Measurements from ENCODE around the gene TXNDC5.

DNA sequence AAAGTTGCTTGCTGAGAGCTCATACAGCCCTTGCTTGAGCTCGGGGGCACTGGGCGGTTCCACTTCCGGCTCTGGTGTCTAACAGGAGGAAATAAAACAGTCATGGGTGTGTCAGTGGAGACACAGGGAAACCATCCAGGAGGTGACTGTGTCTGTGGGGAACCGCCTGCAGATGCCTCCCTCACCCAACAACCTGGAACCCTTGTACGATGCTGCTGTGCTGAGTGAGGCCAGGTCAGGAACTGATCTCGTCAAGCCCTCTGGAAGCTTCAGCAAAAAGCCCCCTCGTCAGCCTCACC lies 15.5 kb downstream of the TXNDC5 start:
- TF ChIP-seq JUN (IDR thresholded peaks at IDR 0.05; ENCODE audit: borderline replicate concordance, insufficient read depth, insufficient read length, low read depth) (no peak), POLR2AphosphoS5 (IDR thresholded peaks at IDR 0.05; ENCODE audit: insufficient read depth, low read depth, low read length) (no peak), GATA2 (IDR thresholded peaks at IDR 0.05; ENCODE audit: insufficient read depth, insufficient read length, low read depth, low read length) (no peak), POLR2A (IDR thresholded peaks at IDR 0.05; ENCODE audit: low read depth, low read length) (peak; percentile 50), EZH2 (IDR thresholded peaks at IDR 0.05; ENCODE audit: borderline replicate concordance, low read depth, low read length, severe bottlenecking) (no peak), MYC (IDR thresholded peaks at IDR 0.05; ENCODE audit: low read depth, low read length) (no peak), FOS (IDR thresholded peaks at IDR 0.05; ENCODE audit: borderline replicate concordance, insufficient read depth, low read length) (no peak)
- TF ChIP-seq, protein P1, sequence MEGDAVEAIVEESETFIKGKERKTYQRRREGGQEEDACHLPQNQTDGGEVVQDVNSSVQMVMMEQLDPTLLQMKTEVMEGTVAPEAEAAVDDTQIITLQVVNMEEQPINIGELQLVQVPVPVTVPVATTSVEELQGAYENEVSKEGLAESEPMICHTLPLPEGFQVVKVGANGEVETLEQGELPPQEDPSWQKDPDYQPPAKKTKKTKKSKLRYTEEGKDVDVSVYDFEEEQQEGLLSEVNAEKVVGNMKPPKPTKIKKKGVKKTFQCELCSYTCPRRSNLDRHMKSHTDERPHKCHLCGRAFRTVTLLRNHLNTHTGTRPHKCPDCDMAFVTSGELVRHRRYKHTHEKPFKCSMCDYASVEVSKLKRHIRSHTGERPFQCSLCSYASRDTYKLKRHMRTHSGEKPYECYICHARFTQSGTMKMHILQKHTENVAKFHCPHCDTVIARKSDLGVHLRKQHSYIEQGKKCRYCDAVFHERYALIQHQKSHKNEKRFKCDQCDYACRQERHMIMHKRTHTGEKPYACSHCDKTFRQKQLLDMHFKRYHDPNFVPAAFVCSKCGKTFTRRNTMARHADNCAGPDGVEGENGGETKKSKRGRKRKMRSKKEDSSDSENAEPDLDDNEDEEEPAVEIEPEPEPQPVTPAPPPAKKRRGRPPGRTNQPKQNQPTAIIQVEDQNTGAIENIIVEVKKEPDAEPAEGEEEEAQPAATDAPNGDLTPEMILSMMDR (IDR thresholded peaks at IDR 0.05; ENCODE audit: extremely low read depth in 1 of 2, insufficient read depth in 1 of 2, low read depth in 1 of 2, low read length in 2 of 2): no peak
- TF ChIP-seq, protein P2, sequence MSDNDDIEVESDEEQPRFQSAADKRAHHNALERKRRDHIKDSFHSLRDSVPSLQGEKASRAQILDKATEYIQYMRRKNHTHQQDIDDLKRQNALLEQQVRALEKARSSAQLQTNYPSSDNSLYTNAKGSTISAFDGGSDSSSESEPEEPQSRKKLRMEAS (IDR thresholded peaks at IDR 0.05; ENCODE audit: insufficient read depth, insufficient read length): no peak

Measured in endothelial cell of umbilical vein (primary cell).